HG02623 (cell line): ENCODE measurements around the gene RYR3.

Source experiments
- ATAC-seq: cut with Tn5 transposase; IDR thresholded peaks from one replicate; pipeline ENCODE4 v1.9.1; 2021; ENCODE audit warnings: moderate library complexity; ENCODE audit not compliant: unreplicated experiment

RYR3 gene

GRCh38 chr15:33380406-33380805 lies 69.6 kb downstream of the RYR3 start:
- no peak for ATAC-seq

- no peak for ATAC-seq
Measured at GRCh38 chr15:33382491-33382890, 71.7 kb downstream of the RYR3 start.

GRCh38 chr15:33384307-33384706 lies 73.5 kb downstream of the RYR3 start:
- ATAC-seq: no peak

GRCh38 chr15:33392453-33392852 lies 81.7 kb downstream of the RYR3 start:
- no peak for ATAC-seq

- ATAC-seq: no peak
Measured at GRCh38 chr15:33393546-33393945, 82.8 kb downstream of the RYR3 start.

- ATAC-seq: no peak
Measured at GRCh38 chr15:33395321-33395720, 84.6 kb downstream of the RYR3 start.

GRCh38 chr15:33395846-33396245 lies 85.1 kb downstream of the RYR3 start:
- no peak for ATAC-seq

GRCh38 chr15:33396475-33396874 lies 85.7 kb downstream of the RYR3 start:
- ATAC-seq: no peak

GRCh38 chr15:33398555-33398954 lies 87.8 kb downstream of the RYR3 start:
- ATAC-seq: no peak

- no peak for ATAC-seq
Measured at GRCh38 chr15:33400941-33401340, 90.2 kb downstream of the RYR3 start.

- ATAC-seq: no peak
Measured at GRCh38 chr15:33402600-33402999, 91.8 kb downstream of the RYR3 start.

- no peak for ATAC-seq
Measured at GRCh38 chr15:33405096-33405495, 94.3 kb downstream of the RYR3 start.

GRCh38 chr15:33411596-33412540 lies 101.1 kb downstream of the RYR3 start:
- ATAC-seq: no peak

GRCh38 chr15:33419701-33420100 lies 108.9 kb downstream of the RYR3 start:
- ATAC-seq: no peak

- no peak for ATAC-seq
Measured at GRCh38 chr15:33424025-33424424, 113.3 kb downstream of the RYR3 start.

GRCh38 chr15:33425142-33425541 lies 114.4 kb downstream of the RYR3 start:
- ATAC-seq: no peak

- ATAC-seq: no peak
Measured at GRCh38 chr15:33430577-33430976, 119.8 kb downstream of the RYR3 start.

GRCh38 chr15:33433821-33434220 lies 123.1 kb downstream of the RYR3 start:
- ATAC-seq: no peak

GRCh38 chr15:33438396-33438795 lies 127.6 kb downstream of the RYR3 start:
- ATAC-seq: no peak

GRCh38 chr15:33440900-33441299 lies 130.1 kb downstream of the RYR3 start:
- ATAC-seq: no peak

GRCh38 chr15:33442449-33442848 lies 131.7 kb downstream of the RYR3 start:
- ATAC-seq: no peak

- no peak for ATAC-seq
Measured at GRCh38 chr15:33443708-33444107, 132.9 kb downstream of the RYR3 start.

GRCh38 chr15:33445984-33446383 lies 135.2 kb downstream of the RYR3 start:
- ATAC-seq: no peak
